ENCODE results near the gene ACTR3.

DNA sequence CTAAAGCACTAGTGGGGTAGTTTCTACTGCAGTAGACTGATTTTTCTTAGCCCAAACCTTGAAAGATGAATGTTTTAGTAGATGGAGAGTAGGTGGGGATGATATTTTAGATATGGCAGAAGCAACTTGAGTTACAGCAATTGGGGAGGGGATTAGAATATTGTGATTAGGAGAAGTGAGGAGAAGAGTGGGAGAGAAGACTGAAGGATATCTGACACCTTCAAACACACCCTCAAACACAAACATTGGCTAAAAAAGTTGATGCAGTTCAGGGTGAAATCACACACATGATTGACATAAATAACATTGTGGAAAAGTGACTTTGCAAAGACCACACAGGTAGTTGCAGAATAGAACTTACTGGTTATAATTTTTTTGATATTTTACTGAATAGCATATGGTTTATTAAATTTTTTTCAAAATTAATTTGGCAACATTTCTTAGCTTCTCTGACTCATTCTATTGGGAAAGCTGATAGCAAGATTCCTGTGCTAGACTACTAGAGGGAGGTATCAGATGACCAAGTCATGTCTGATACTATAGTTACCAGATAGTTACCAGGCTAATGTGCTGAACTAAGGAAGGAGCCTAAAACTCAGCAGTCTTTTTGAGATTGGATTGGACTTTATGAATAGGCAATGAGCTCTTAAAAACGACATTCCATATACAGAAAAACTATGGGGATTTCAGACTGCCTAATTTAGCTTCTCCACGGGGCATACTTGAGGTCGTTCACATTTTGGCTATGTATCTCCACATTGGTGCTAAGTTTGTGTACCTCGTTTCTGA, 73.0 kb downstream of the ACTR3 start:
- TF ChIP-seq POLR2A (IDR thresholded peaks at IDR 0.05) (no peak), CTCF (IDR thresholded peaks at IDR 0.05) (no peak)
